Glutamatergic neuron (in vitro differentiated cells): ENCODE results near the gene RAPH1. TPM values are rescaled to one million over a fixed set of nuclear protein-coding genes. Genes with fewer than 3 reads are reported as not detected.

Source experiments
- DNase-seq: peaks from one replicate; pipeline ENCODE4 v3.0.0; 2022
- H3K27ac Mint-ChIP-seq: one replicate; pipeline ENCODE4 v1.8.0; 2020; ENCODE audit warnings: mild to moderate bottlenecking, mixed read lengths, inconsistent platforms; ENCODE audit not compliant: unreplicated experiment
- H3K27me3 Mint-ChIP-seq: one replicate; pipeline ENCODE4 v1.8.0; 2020; ENCODE audit warnings: mild to moderate bottlenecking, moderate library complexity, mixed read lengths, inconsistent platforms; ENCODE audit not compliant: unreplicated experiment
- H3K36me3 Mint-ChIP-seq: one replicate; pipeline ENCODE4 v1.8.0; 2020; ENCODE audit warnings: mild to moderate bottlenecking, mixed read lengths, inconsistent platforms; ENCODE audit not compliant: unreplicated experiment
- H3K4me1 Mint-ChIP-seq: one replicate; pipeline ENCODE4 v1.8.0; 2020; ENCODE audit warnings: mild to moderate bottlenecking, low read depth, mixed read lengths, inconsistent platforms; ENCODE audit not compliant: unreplicated experiment
- H3K4me3 Mint-ChIP-seq: one replicate; pipeline ENCODE4 v1.8.0; 2020; ENCODE audit warnings: mild to moderate bottlenecking, mixed read lengths, inconsistent platforms; ENCODE audit not compliant: unreplicated experiment
- H3K9me3 Mint-ChIP-seq: one replicate; pipeline ENCODE4 v1.8.0; 2020; ENCODE audit warnings: mild to moderate bottlenecking, moderate library complexity, mixed read lengths, inconsistent platforms; ENCODE audit not compliant: unreplicated experiment
- total RNA-seq: library from RNA; stranded (reverse); fragmentation: NEBNext Ultra II Directional; extraction: Animal tissue kit (Norgen Biotek cat#: 25700); gene quantifications from one replicate; pipeline ENCODE4 v1.2.1, GENCODE V29; 2021; ENCODE audit not compliant: unreplicated experiment
- TF ChIP-seq, protein P1 (sequence below): fragments of 200-600 bp; sonication (generic); IDR thresholded peaks from one replicate; pipeline ENCODE4 v1.5.0; 2021; ENCODE audit not compliant: partially characterized antibody, unreplicated experiment

RAPH1 gene
- total RNA-seq, 1 donor from 2014 or later = 56.9 TPM

DNA sequence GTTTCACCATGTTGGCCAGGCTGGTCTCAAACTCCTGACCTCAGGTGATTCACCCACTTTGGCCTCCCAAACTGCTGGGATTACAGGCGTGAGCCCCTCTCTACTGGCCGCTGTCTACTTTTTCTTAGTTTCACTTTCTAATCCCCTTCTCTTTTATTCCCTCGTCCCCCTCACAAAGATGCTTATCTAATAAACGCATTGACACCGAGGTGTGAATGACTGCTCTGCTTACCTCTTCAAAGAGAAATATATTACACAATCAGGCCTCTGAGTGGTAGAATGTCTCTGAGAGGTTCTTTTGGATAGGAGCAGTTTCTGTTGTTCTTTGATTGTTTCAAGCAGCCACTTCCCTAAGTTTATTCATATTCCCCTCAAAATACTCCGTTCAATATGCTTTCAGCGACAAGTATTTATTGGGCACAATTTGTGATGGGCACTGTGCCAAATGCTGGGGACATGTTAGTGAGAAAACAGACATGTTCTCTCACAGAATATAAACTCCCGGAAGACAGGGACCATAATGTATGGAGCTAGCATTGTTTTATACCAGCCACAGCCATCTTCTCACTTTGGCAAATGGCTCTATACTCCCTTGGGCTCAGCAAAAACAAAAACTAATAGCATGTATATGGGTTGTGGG lies 34.7 kb upstream of the RAPH1 start:
- TF ChIP-seq, protein P1, sequence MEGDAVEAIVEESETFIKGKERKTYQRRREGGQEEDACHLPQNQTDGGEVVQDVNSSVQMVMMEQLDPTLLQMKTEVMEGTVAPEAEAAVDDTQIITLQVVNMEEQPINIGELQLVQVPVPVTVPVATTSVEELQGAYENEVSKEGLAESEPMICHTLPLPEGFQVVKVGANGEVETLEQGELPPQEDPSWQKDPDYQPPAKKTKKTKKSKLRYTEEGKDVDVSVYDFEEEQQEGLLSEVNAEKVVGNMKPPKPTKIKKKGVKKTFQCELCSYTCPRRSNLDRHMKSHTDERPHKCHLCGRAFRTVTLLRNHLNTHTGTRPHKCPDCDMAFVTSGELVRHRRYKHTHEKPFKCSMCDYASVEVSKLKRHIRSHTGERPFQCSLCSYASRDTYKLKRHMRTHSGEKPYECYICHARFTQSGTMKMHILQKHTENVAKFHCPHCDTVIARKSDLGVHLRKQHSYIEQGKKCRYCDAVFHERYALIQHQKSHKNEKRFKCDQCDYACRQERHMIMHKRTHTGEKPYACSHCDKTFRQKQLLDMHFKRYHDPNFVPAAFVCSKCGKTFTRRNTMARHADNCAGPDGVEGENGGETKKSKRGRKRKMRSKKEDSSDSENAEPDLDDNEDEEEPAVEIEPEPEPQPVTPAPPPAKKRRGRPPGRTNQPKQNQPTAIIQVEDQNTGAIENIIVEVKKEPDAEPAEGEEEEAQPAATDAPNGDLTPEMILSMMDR = no peak
- H3K9me3 Mint-ChIP-seq = no peaks in the 10 kb centered on the region
- DNase-seq = no peak
- no peak overlapping the region for H3K4me3 Mint-ChIP-seq
- H3K27ac Mint-ChIP-seq = no peak overlapping the region
- no peaks in the 10 kb centered on the region for H3K27me3 Mint-ChIP-seq
- no peaks in the 10 kb centered on the region for H3K36me3 Mint-ChIP-seq
- no peaks in the 10 kb centered on the region for H3K4me1 Mint-ChIP-seq

DNA sequence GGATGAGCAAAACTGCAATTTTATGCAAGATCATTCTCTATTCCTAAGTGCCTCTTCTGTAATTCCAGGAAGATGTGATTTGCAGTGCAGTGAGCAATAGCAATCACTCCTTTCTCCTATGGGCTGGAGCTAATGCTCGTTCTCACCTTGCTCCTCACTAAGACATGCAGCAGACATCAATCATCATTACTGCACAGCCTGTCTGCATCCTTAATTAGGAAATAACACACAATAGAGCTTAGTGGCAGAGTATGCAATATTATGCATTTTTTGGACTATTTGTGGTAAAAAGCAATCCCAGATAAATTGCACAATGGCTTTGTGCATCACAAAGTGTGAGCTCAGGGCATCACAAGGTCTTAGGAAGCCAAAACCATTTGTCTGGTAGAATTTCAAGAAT lies 32.6 kb upstream of the RAPH1 start:
- H3K4me1 Mint-ChIP-seq = no peaks in the 10 kb centered on the region
- no peaks in the 10 kb centered on the region for H3K36me3 Mint-ChIP-seq
- no peak overlapping the region for H3K27ac Mint-ChIP-seq
- no peak overlapping the region for H3K4me3 Mint-ChIP-seq
- DNase-seq = no peak
- TF ChIP-seq, protein P1 = no peak
- H3K9me3 Mint-ChIP-seq = no peaks in the 10 kb centered on the region
- no peaks in the 10 kb centered on the region for H3K27me3 Mint-ChIP-seq

GRCh38 chr2:203566161-203566560 lies 31.1 kb upstream of the RAPH1 start:
- Mint-ChIP-seq H3K36me3 (no peaks in the 10 kb centered on the region), H3K4me1 (no peaks in the 10 kb centered on the region), H3K27me3 (no peaks in the 10 kb centered on the region), H3K9me3 (no peaks in the 10 kb centered on the region), H3K4me3 (no peak overlapping the region), H3K27ac (no peak overlapping the region)
- TF ChIP-seq, protein P1 = no peak
- DNase-seq = no peak

GRCh38 chr2:203565076-203565475 lies 30.0 kb upstream of the RAPH1 start:
- H3K36me3 Mint-ChIP-seq = no peaks in the 10 kb centered on the region
- TF ChIP-seq, protein P1 = no peak
- no peak overlapping the region for H3K27ac Mint-ChIP-seq
- no peaks in the 10 kb centered on the region for H3K27me3 Mint-ChIP-seq
- H3K4me1 Mint-ChIP-seq = no peaks in the 10 kb centered on the region
- DNase-seq = no peak
- H3K4me3 Mint-ChIP-seq = no peak overlapping the region
- no peaks in the 10 kb centered on the region for H3K9me3 Mint-ChIP-seq

GRCh38 chr2:203562268-203562667 lies 27.2 kb upstream of the RAPH1 start:
- Mint-ChIP-seq H3K4me1 (no peaks in the 10 kb centered on the region), H3K9me3 (no peaks in the 10 kb centered on the region), H3K27ac (no peak overlapping the region), H3K27me3 (no peaks in the 10 kb centered on the region), H3K36me3 (no peaks in the 10 kb centered on the region), H3K4me3 (no peak overlapping the region)
- DNase-seq = no peak
- TF ChIP-seq, protein P1 = no peak
